Loucy (cell line): ENCODE data around the gene RIMBP2.

ENCODE experiments used
- H2AFZ ChIP-seq: fragments of 200-600 bp; sonication (generic); 2 replicates; pipeline ENCODE4 v1.6.0; 2016; ENCODE audit warnings: antibody characterized with exemption, mild to moderate bottlenecking, low read length, moderate library complexity
- H3F3A ChIP-seq: fragments of 200-600 bp; 2 replicates; pipeline ENCODE4 v1.6.0; 2016; ENCODE audit warnings: antibody characterized with exemption, low read depth, mild to moderate bottlenecking
- H3K27me3 ChIP-seq: fragments of 200-600 bp; sonication (generic); 2 replicates; pipeline ENCODE4 v1.6.1; 2014; ENCODE audit warnings: low read length, mild to moderate bottlenecking; ENCODE audit not compliant: insufficient read depth, poor library complexity, severe bottlenecking
- H3K36me3 ChIP-seq: fragments of 200-600 bp; sonication (generic); 2 replicates; pipeline ENCODE4 v1.6.1; 2016; ENCODE audit warnings: low read length; ENCODE audit not compliant: insufficient read depth
- H3K4me1 ChIP-seq: fragments of 200-600 bp; sonication (generic); 2 replicates; pipeline ENCODE4 v1.5.1; 2014; ENCODE audit warnings: low read length, mild to moderate bottlenecking; ENCODE audit not compliant: insufficient read depth, poor library complexity, severe bottlenecking
- H3K4me2 ChIP-seq: fragments of 200-600 bp; sonication (generic); 2 replicates; pipeline ENCODE4 v1.6.0; 2014; ENCODE audit warnings: antibody characterized with exemption, low read length, low read depth, mild to moderate bottlenecking; ENCODE audit not compliant: poor library complexity, severe bottlenecking
- H3K4me3 ChIP-seq: fragments of 200-600 bp; sonication (generic); 2 replicates; pipeline ENCODE4 v1.5.1; 2014; ENCODE audit warnings: low read length, mild to moderate bottlenecking, mixed read lengths; ENCODE audit not compliant: poor library complexity, severe bottlenecking
- H3K79me2 ChIP-seq: fragments of 200-600 bp; sonication (generic); 2 replicates; pipeline ENCODE4 v1.6.1; 2014; ENCODE audit warnings: low read length; ENCODE audit not compliant: insufficient read depth
- H3K9ac ChIP-seq: fragments of 200-600 bp; sonication (generic); 2 replicates; pipeline ENCODE4 v1.6.0; 2014; ENCODE audit warnings: mild to moderate bottlenecking, low read depth, low read length, moderate library complexity; ENCODE audit not compliant: poor library complexity, severe bottlenecking
- H3K9me2 ChIP-seq: fragments of 200-600 bp; sonication (generic); replicated peaks from 2 replicates; pipeline ENCODE4 v1.6.1; 2016; ENCODE audit warnings: low read depth, low read length, mixed read lengths
- H3K9me3 ChIP-seq: fragments of 200-600 bp; sonication (generic); 2 replicates; pipeline ENCODE4 v1.6.1; 2014; ENCODE audit warnings: mild to moderate bottlenecking, antibody characterized with exemption, low read length, low read depth; ENCODE audit not compliant: insufficient read depth
- H4K20me1 ChIP-seq: fragments of 200-600 bp; sonication (generic); 2 replicates; pipeline ENCODE4 v1.6.0; 2014; ENCODE audit warnings: antibody characterized with exemption, low read length, mild to moderate bottlenecking; ENCODE audit not compliant: insufficient read depth, poor library complexity, severe bottlenecking
- EZH2phosphoT487 ChIP-seq: fragments of 200-600 bp; IDR thresholded peaks from 2 replicates; pipeline ENCODE4 v1.6.1; 2018; ENCODE audit warnings: antibody characterized with exemption, mild to moderate bottlenecking, moderate library complexity, borderline replicate concordance
- TF ChIP-seq, protein P1 (sequence below): fragments of 200-600 bp; sonication (generic); conservative IDR thresholded peaks from 2 replicates; pipeline ENCODE4 v1.5.1; 2014; ENCODE audit warnings: mild to moderate bottlenecking, antibody characterized with exemption, low read length

RIMBP2 gene

DNA sequence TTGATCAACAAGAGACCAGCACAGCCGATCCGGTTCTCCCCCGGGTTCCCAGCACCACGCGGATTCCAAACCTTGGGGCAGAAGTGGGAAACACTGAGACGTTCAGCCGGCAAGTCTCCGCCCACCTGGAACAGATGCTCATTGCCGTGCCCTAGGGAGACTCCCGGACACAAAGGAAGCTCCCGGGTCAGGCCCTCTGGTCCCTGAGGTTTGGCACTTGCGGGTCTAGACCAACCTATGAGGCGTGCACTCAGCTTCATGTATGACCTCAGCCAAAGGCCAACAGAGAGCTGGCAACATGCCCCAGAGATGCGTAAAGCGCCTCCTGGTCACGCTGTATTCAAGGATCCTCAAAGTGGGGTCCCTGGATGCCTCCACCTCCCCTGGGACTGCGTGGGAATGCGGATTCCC is 2.5 kb downstream of the RIMBP2 start:
- H3K79me2 ChIP-seq = no peaks in the 10 kb centered on the region
- H3K27me3 ChIP-seq = no peaks in the 10 kb centered on the region
- peaks cover 14% of the 10 kb centered on the region; the same call in 1 of the 2 replicates for H3K9me3 ChIP-seq
- H3K36me3 ChIP-seq = no peaks in the 10 kb centered on the region
- TF ChIP-seq, protein P1, sequence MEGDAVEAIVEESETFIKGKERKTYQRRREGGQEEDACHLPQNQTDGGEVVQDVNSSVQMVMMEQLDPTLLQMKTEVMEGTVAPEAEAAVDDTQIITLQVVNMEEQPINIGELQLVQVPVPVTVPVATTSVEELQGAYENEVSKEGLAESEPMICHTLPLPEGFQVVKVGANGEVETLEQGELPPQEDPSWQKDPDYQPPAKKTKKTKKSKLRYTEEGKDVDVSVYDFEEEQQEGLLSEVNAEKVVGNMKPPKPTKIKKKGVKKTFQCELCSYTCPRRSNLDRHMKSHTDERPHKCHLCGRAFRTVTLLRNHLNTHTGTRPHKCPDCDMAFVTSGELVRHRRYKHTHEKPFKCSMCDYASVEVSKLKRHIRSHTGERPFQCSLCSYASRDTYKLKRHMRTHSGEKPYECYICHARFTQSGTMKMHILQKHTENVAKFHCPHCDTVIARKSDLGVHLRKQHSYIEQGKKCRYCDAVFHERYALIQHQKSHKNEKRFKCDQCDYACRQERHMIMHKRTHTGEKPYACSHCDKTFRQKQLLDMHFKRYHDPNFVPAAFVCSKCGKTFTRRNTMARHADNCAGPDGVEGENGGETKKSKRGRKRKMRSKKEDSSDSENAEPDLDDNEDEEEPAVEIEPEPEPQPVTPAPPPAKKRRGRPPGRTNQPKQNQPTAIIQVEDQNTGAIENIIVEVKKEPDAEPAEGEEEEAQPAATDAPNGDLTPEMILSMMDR = no peak
- TF ChIP-seq EZH2phosphoT487 = no peak
- no peak overlapping the region for H3K9ac ChIP-seq
- no peak overlapping the region for H3K4me3 ChIP-seq
- no peaks in the 10 kb centered on the region for H3F3A ChIP-seq
- H3K4me1 ChIP-seq = no peaks in the 10 kb centered on the region
- no peak overlapping the region for H2AFZ ChIP-seq
- H3K9me2 ChIP-seq = no peaks in the 10 kb centered on the region
- no peak overlapping the region for H3K4me2 ChIP-seq
- H4K20me1 ChIP-seq = no peaks in the 10 kb centered on the region

DNA sequence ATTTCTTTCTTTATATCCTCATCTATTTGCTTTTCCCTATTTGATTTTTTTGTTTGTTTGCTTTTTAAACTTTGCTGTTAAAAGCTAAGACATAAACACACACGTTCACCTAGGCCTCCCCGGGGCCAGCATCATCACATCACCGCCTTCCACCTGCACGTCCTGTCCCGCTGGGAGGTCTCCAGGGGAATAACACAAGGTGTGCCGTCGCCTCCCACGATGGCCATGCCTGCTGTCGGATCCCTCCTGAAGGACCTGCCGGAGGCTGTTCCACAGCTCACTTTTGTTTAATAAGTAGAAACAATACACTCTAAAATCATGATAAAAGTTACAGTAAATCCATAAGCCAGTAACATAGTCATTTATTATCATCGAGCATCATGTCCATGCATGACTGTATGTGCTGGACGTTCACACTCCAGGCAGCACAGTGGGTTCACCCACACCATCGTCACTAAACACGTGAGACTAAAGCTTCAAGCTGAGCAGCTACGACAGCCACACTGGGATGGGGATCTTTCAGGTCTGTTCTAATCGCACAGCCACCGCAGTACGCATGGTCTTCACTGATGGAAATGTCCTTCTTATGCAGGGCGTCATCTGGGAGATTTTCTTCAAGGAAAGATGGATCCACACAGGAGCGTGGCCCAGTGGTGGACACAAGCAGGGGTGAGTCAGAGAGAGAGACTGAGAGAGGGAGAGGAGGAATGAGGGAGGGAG is 3.6 kb downstream of the RIMBP2 start:
- no peak for TF ChIP-seq EZH2phosphoT487
- TF ChIP-seq, protein P1 = no peak
- H3F3A ChIP-seq = no peaks in the 10 kb centered on the region
- H3K4me3 ChIP-seq = no peak overlapping the region
- H3K9me3 ChIP-seq = peaks cover 5% of the 10 kb centered on the region; the same call in 1 of the 2 replicates
- H3K36me3 ChIP-seq = no peaks in the 10 kb centered on the region
- no peak overlapping the region for H2AFZ ChIP-seq
- H3K79me2 ChIP-seq = no peaks in the 10 kb centered on the region
- H3K27me3 ChIP-seq = no peaks in the 10 kb centered on the region
- no peak overlapping the region for H3K9ac ChIP-seq
- no peaks in the 10 kb centered on the region for H4K20me1 ChIP-seq
- H3K9me2 ChIP-seq = no peaks in the 10 kb centered on the region
- no peaks in the 10 kb centered on the region for H3K4me1 ChIP-seq
- no peak overlapping the region for H3K4me2 ChIP-seq

DNA sequence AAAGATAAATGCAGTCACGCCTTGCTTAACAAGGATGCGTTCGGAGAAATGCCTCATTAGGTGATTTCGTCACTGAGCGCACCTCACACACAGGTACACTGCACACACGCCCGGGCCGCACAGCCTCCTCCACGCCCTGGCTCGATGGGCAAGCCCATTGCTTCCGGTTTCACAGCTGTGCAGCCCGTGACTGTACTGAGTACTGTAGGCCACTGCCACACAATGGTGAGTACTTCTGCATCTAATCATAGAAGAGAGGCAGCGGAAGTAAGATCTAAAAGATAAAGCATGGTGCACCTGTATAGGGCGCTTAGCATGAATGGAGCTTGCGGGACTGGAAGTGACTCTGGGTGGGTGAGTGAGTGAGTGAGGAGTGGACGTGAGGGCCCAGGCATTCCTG is 4.3 kb downstream of the RIMBP2 start:
- no peaks in the 10 kb centered on the region for H3K9me2 ChIP-seq
- TF ChIP-seq, protein P1 = no peak
- TF ChIP-seq EZH2phosphoT487 = no peak
- H3K4me2 ChIP-seq = no peak overlapping the region
- H3F3A ChIP-seq = no peaks in the 10 kb centered on the region
- no peaks in the 10 kb centered on the region for H3K36me3 ChIP-seq
- H3K4me1 ChIP-seq = no peaks in the 10 kb centered on the region
- H3K79me2 ChIP-seq = no peaks in the 10 kb centered on the region
- no peaks in the 10 kb centered on the region for H3K9me3 ChIP-seq
- no peak overlapping the region for H3K4me3 ChIP-seq
- no peaks in the 10 kb centered on the region for H4K20me1 ChIP-seq
- no peak overlapping the region for H3K9ac ChIP-seq
- H3K27me3 ChIP-seq = no peaks in the 10 kb centered on the region
- H2AFZ ChIP-seq = no peak overlapping the region
